ES-I3 (cell line): Measurements from ENCODE around the gene TBL2.
"Not testable (repeated sequence)": the region's sequence is repeated elsewhere in the genome, so short reads cannot be mapped to it uniquely, and the experiment has no call there.

Experiments used
- H3K36me3 ChIP-seq: 2 replicates; pipeline ENCODE4 v1.6.1; 2013; ENCODE audit warnings: mild to moderate bottlenecking, low read length, control low read depth, moderate library complexity; ENCODE audit not compliant: insufficient read depth
- H3K4me1 ChIP-seq: 2 replicates; pipeline ENCODE4 v1.6.1; 2013; ENCODE audit warnings: mild to moderate bottlenecking, control low read depth, low read length; ENCODE audit not compliant: insufficient read depth
- H3K9ac ChIP-seq: 2 replicates; pipeline ENCODE4 v1.6.1; 2013; ENCODE audit warnings: low read depth, mild to moderate bottlenecking, low read length, moderate library complexity
- H3K9me3 ChIP-seq: 2 replicates; pipeline ENCODE4 v1.6.1; 2013; ENCODE audit warnings: mild to moderate bottlenecking, low read length, moderate library complexity; ENCODE audit not compliant: control insufficient read depth, insufficient read depth

The TBL2 gene

GRCh38 chr7:73569042-73569608, 9.3 kb downstream of the TBL2 start:
- no peaks in the 10 kb centered on the region for H3K9me3 ChIP-seq
- H3K4me1 ChIP-seq: peaks cover 3% of the 10 kb centered on the region; the same call in 1 of the 2 replicates
- H3K36me3 ChIP-seq: peaks cover 14% of the 10 kb centered on the region; the same call in 1 of the 2 replicates
- no peak overlapping the region for H3K9ac ChIP-seq

- Histone ChIP-seq H3K9me3 (no peaks in the 10 kb centered on the region), H3K4me1 (peaks cover 3% of the 10 kb centered on the region; the same call in 1 of the 2 replicates), H3K9ac (no peak overlapping the region), H3K36me3 (peaks cover 7% of the 10 kb centered on the region; the same call in 1 of the 2 replicates)
Observed at GRCh38 chr7:73567846-73568685, 10.3 kb downstream of the TBL2 start.

- H3K36me3 ChIP-seq: no peaks in the 10 kb centered on the region
Observed at GRCh38 chr7:73567140-73567539, 11.2 kb downstream of the TBL2 start.

GRCh38 chr7:73566431-73566830, 11.9 kb downstream of the TBL2 start:
- H3K9ac ChIP-seq, H3K9me3 ChIP-seq: not testable (repeated sequence)

More at GRCh38 chr7:73567140-73567539, 11.2 kb downstream of the TBL2 start:
- Histone ChIP-seq H3K4me1 (peaks cover 3% of the 10 kb centered on the region; the same call in 1 of the 2 replicates), H3K9ac (no peak overlapping the region), H3K9me3 (no peaks in the 10 kb centered on the region)

GRCh38 chr7:73565675-73566340, 12.6 kb downstream of the TBL2 start:
- Histone ChIP-seq H3K9ac (no peak overlapping the region), H3K4me1 (peaks cover 3% of the 10 kb centered on the region; the same call in 1 of the 2 replicates), H3K36me3 (no peaks in the 10 kb centered on the region), H3K9me3 (no peaks in the 10 kb centered on the region)

More at GRCh38 chr7:73566431-73566830, 11.9 kb downstream of the TBL2 start:
- not testable (repeated sequence) for H3K36me3 ChIP-seq, H3K4me1 ChIP-seq

GRCh38 chr7:73560109-73560835, 18.1 kb downstream of the TBL2 start:
- Histone ChIP-seq H3K4me1 (peaks cover 3% of the 10 kb centered on the region; the same call in 1 of the 2 replicates), H3K36me3 (no peaks in the 10 kb centered on the region), H3K9me3 (no peaks in the 10 kb centered on the region), H3K9ac (no peak overlapping the region)

- no peaks in the 10 kb centered on the region for H3K4me1 ChIP-seq
- H3K9ac ChIP-seq: peak within 1 kb of the TSS; percentile 87
- H3K9me3 ChIP-seq: no peaks in the 10 kb centered on the region
- no peaks in the 10 kb centered on the region for H3K36me3 ChIP-seq
Observed at GRCh38 chr7:73557397-73558257, 20.8 kb downstream of the TBL2 start, which contains the start of gene BCL7B. TSS of gene BCL7B (minus strand) at chr7:73557690. CDS start at chr7:73557578, 112 bp downstream.

- Histone ChIP-seq H3K4me1 (no peaks in the 10 kb centered on the region), H3K36me3 (no peaks in the 10 kb centered on the region), H3K9ac (peak overlapping the region; percentile 87), H3K9me3 (no peaks in the 10 kb centered on the region)
Observed at GRCh38 chr7:73557108-73557396, 21.3 kb downstream of the TBL2 start.

- H3K9ac ChIP-seq: peak overlapping the region; percentile 87
- H3K9me3 ChIP-seq: no peaks in the 10 kb centered on the region
- no peaks in the 10 kb centered on the region for H3K4me1 ChIP-seq
- no peaks in the 10 kb centered on the region for H3K36me3 ChIP-seq
Observed at GRCh38 chr7:73556208-73557107, 21.9 kb downstream of the TBL2 start.

- H3K9me3 ChIP-seq: no peaks in the 10 kb centered on the region
- no peaks in the 10 kb centered on the region for H3K4me1 ChIP-seq
- peaks cover 2% of the 10 kb centered on the region; the same call in 1 of the 2 replicates for H3K36me3 ChIP-seq
- no peak overlapping the region for H3K9ac ChIP-seq
Observed at GRCh38 chr7:73555411-73555982, 22.9 kb downstream of the TBL2 start.

- not testable (repeated sequence) for H3K9me3 ChIP-seq, H3K9ac ChIP-seq, H3K4me1 ChIP-seq, H3K36me3 ChIP-seq
Observed at GRCh38 chr7:73550093-73550492, 28.3 kb downstream of the TBL2 start.

- no peaks in the 10 kb centered on the region for H3K9me3 ChIP-seq
- peaks cover 2% of the 10 kb centered on the region; the same call in 1 of the 2 replicates for H3K36me3 ChIP-seq
- H3K4me1 ChIP-seq: no peaks in the 10 kb centered on the region
- no peak overlapping the region for H3K9ac ChIP-seq
Observed at GRCh38 chr7:73549176-73549575, 29.2 kb downstream of the TBL2 start.
